HTR-8/SVneo (cell line): ENCODE data around the gene HMCES.
A peak's percentile ranks its signal among the peaks of the same experiment; 100 is the strongest.
"Not testable (repeated sequence)": the region's sequence is repeated elsewhere in the genome, so short reads cannot be mapped to it uniquely, and the experiment has no call there.

Source experiments
- DNase-seq: peaks from one replicate; pipeline ENCODE4 v3.0.0; 2011; ENCODE audit warnings: low spot score, mixed read lengths; ENCODE audit not compliant: insufficient read length
- FAIRE-seq: peaks from 2 replicates; lab custom pipeline; 2011; peaks lifted over from hg19 to GRCh38; lab: Jason Lieb, UNC

Gene HMCES

GRCh38 chr3:129316248-129317013 lies 37.8 kb downstream of the HMCES start:
- peak; percentile 76 for DNase-seq
- no peak for FAIRE-seq

- no peak for FAIRE-seq
- no peak for DNase-seq
Observed at GRCh38 chr3:129317014-129317771, 38.5 kb downstream of the HMCES start.

DNA sequence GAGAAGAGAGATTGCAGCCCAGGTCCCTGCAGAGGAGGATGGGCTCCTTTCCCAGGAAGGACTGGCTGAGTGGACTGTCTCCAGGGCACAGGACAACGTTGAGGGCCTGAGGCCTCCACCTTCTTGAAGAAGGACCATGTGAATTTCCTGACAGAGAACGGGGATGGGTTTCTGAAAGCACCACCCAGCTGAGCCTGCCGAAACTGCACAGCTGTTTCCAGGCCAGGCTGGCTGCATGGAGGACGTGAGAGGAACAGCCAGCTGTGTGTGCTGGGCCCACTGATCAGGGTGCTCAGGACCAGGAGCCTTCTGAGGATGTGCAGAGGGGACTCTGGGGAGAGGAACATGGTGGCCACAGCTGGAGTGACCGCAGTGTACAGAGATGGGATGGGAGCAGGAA lies 39.2 kb downstream of the HMCES start:
- DNase-seq: no peak
- FAIRE-seq: no peak

GRCh38 chr3:129318921-129319320 lies 40.3 kb downstream of the HMCES start:
- FAIRE-seq (no peak), DNase-seq (no peak)

DNA sequence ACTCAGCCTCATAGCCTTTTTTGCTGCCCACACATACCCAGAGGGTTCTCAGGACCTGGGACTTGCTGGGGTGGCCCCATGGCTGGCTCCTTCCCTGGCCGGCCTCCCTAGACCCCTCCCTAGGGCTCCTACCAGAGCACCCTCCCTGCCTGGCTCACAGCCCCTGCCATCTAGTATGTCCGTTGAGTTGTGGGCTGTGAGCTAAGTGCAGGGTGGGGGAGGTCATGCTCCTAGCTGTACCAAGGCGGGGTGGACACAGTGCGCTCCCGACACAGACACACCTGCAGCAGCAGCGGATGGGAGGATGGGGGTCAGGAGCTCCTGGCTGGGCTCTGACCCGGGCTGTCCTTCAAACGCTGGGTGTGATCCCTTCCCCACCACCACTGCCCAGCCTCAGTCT lies 41.6 kb downstream of the HMCES start:
- DNase-seq (no peak), FAIRE-seq (no peak)

DNA sequence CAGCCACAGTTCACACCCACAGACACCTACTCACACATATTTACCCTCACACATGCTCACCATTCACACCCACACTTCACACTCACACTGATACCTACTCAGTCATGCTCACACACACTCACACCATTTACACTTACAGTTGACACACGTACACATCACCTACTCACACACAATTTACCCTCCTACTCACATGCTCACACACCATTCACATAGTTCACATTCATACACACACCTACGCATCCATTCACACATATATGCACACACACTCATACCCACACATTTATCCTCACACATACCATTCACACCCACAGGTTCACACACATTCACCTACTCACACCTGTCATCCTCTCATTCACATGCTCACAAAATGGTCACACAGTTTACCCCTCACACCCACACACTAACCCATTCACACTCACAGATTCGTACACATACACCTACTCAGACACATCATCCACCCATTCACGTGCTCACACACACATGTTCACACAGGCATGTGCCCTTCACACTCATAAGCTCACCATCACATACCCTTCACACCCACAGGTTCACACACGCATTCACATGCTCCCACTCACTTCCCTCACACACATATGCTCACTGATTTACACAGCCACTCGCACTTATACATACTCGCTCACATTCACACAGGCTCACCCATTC lies 42.3 kb downstream of the HMCES start:
- DNase-seq: no peak
- peak; percentile 94 for FAIRE-seq

DNA sequence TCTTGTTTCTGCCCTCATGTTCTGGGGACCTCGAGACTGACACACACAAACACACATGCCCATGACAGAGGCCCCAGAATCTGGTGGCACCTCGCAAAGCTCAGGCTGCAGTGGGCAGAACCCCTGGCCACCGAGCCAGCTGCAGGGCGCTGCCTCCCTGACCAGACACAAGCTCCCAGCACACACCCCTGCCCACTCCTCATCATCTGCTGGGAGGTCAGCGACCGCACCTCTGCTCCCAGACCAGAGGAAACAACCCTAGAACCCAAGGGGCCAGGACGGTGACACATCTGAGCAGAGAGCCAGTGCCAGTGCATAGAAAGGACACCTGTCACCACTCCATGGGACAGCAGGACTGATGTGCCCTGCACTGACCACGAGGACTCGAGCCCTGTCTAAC lies 43.2 kb downstream of the HMCES start:
- FAIRE-seq (no peak), DNase-seq (no peak)

DNA sequence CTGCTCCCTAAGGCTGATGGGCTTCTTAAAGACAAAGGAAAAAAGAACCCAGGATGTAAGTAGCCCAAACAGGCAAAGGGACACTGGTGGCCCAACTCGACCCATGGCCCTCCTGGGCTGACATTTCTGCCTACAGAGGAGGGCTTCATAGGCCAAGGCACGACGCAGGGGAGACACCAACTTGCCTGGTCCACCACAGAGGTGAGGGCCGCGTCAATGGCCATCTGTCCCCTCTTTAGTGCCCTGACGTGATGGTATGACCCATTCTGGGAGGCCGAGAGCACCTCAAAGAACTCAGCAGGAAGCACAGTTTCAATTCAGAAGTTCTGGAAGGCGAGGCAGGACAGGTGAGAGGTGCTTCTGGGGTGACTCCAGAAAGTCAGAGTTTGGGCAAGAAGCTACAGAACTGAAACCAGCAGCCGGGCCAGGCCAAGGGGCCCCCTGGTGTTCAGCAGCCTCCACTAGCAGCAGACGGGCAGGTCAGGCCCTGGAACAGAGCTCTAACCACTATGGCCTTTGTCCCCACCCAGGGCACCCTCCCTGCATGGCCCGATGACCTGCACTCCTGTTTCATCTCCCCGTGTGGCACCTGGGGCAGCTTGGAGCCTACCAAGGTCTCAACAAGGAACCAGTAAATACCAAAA lies 45.1 kb downstream of the HMCES start:
- FAIRE-seq: no peak
- DNase-seq: no peak

DNA sequence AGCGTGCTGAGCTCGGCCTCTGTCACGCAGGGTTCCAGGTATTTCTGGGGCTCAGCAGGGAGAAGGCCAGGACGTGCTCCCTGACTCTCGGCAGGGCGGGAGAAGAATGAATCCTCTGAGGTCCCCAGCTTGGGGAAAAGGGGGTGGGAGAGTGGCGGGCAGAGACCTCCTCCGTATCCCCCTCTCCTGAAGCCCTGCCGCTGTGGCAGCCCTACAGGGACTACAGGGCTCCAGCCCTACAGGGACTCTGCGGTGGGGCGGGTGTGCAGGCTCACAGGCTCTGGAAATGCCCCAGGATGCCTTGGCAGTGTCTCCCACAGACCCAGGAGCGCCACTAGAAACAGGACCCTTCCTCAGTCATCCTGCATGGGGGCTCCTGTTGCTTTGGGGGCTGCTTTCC lies 46.2 kb downstream of the HMCES start:
- DNase-seq (no peak), FAIRE-seq (no peak)

GRCh38 chr3:129325383-129325782 lies 46.7 kb downstream of the HMCES start:
- FAIRE-seq (no peak), DNase-seq (no peak)

- FAIRE-seq (no peak), DNase-seq (no peak)
Observed at GRCh38 chr3:129326138-129326537, 47.5 kb downstream of the HMCES start.

DNA sequence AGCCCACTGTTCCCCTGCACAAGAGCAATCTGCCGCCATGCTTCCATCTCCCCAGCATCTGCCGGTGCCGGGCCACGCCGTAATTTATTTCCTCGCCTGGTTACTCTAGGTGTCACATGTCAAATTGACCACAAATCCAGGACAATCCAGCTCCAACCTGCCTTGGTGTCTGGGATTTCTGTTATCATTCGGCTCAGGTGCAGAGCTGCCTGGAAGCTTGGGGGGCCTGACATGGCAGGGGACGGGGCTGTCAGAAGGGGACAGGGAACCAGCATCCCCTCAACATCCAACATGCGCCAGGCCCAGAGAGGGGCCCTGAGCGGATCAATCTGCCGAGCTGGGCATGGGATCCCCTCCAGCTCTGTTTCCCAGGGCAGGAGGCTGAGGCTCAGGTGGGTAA lies 47.9 kb downstream of the HMCES start:
- DNase-seq (no peak), FAIRE-seq (no peak)

- no peak for FAIRE-seq
- no peak for DNase-seq
Observed at GRCh38 chr3:129327510-129327909, 48.8 kb downstream of the HMCES start.

DNA sequence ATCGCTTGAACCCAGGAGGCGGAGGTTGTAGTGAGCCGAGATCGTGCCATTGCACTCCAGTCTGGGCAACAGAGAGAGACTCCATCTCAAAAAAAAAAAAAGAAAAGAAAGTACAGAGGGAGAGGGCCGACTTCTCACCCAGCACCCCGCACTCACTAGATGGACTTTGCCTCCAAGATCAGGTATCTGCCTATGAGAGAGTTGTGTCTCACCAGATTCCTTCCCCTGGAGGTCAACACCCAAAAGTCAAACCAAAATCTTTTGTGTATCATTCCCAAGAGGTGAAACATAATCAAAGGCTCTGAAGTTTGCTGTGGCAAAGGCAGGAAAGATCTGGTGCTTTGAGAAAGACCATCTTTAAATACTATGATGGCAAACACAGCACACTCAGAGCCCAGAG lies 51.2 kb downstream of the HMCES start:
- FAIRE-seq: no peak
- no peak for DNase-seq

DNA sequence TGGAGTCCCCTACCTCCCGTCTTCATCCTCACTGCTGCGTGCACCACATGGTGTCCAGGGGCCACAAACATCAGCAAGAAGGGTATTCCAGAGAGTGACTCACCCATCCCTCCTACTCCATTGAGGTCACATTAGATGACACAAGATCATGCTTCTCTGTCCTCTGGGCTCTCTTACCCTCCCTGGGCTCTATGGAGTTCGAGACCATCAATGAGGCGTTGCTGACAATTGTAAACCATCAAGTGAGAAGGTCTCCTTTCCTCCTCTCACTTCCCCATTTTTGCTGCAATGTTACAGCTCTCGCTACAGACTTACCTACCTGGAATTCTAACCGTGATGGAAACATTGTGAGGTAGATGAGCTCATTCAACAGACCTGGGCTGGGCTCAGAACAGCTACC lies 51.7 kb downstream of the HMCES start:
- FAIRE-seq (no peak), DNase-seq (no peak)

GRCh38 chr3:129333891-129334290 lies 55.2 kb downstream of the HMCES start:
- FAIRE-seq (no peak), DNase-seq (no peak)

- FAIRE-seq: no peak
- no peak for DNase-seq
Observed at GRCh38 chr3:129336093-129336706, 57.5 kb downstream of the HMCES start.

DNA sequence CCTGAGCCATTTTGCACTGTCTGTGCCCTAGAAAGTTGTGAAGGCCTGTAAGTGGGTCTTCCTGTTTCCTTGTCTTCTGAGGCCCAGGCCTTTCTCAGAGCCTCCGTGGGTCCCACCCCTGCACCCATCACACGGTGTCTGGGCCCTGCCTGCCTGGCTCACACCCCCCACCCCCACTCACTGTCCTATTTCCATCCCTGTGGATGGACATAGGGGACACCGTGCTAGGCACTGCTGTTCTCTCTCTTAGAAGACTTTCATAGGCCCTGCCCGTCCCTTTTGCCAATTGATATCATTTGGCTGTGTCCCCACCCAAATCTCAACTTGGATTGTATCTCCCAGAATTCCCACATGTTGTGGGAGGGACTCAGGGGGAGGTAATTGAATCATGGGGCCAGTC lies 59.0 kb downstream of the HMCES start:
- not testable (repeated sequence) for FAIRE-seq, DNase-seq

DNA sequence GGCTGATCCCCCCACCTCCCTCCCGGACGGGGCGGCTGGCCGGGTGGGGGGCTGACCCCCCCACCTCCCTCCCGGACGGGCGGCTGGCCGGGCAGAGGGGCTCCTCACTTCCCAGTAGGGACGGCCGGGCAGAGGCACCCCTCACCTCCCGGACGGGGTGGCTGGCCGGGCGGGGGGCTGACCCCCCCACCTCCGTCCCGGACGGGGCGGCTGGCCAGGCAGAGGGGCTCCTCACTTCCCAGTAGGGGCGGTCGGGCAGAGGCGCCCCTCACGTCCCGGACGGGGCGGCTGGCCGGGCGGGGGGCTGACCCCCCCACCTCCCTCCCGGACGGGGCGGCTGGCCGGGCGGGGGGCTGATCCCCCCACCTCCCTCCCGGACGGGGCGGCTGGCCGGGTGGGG lies 60.5 kb downstream of the HMCES start:
- not testable (repeated sequence) for FAIRE-seq, DNase-seq

- not testable (repeated sequence) for FAIRE-seq, DNase-seq
Observed at GRCh38 chr3:129339833-129340232, 61.2 kb downstream of the HMCES start.
